Right lobe of liver (tissue), 6 donors: ENCODE results near the gene SCAMP4. TPM values are rescaled to one million over a fixed set of nuclear protein-coding genes. Genes with fewer than 3 reads are reported as not detected.
A peak's percentile ranks its signal among the peaks of the same experiment; 100 is the strongest.

Experiments
- ATAC-seq, 4 donors: fragments of 200-7000 bp; cut with Tn5 transposase; one replicate each; pipeline ENCODE4 v1.9.1; 2020; ENCODE audit warnings: mild to moderate bottlenecking in 4 of 4, moderate library complexity in 4 of 4
- DNase-seq, 3 donors: peaks; one replicate each; pipeline ENCODE4 v3.0.0-alpha.2; 2020
- H3K27ac ChIP-seq, 3 donors: fragments of 200-600 bp; one replicate each; pipeline ENCODE4 v1.8.0; 2022
- H3K27me3 ChIP-seq, 2 donors: fragments of 200-600 bp; one replicate each; pipeline ENCODE4 v1.8.0; 2022
- H3K36me3 ChIP-seq, 4 donors: fragments of 200-600 bp; sonication (generic) in 1 of 4; one replicate each; pipeline versions ENCODE4 v1.5.1 to v1.8.0; 2017 to 2022; ENCODE audit warnings: control low read depth in 1 of 4
- H3K4me1 ChIP-seq, 4 donors: fragments of 200-600 bp; sonication (generic) in 1 of 4; one replicate each; pipeline versions ENCODE4 v1.5.1 to v1.8.0; 2017 to 2022; ENCODE audit warnings: control low read depth in 1 of 4
- H3K4me3 ChIP-seq, 3 donors: fragments of 200-600 bp; one replicate each; pipeline ENCODE4 v1.8.0; 2022
- H3K9me3 ChIP-seq, 4 donors: fragments of 200-600 bp; sonication (generic) in 1 of 4; one replicate each; pipeline versions ENCODE4 v1.5.1 to v1.8.0; 2017 to 2022; ENCODE audit warnings: control low read depth in 1 of 4
- POLR2A ChIP-seq: fragments of 450-650 bp; IDR thresholded peaks from one replicate; pipeline ENCODE4 v1.6.1; 2017; ENCODE audit warnings: antibody characterized with exemption, mild to moderate bottlenecking
- WGBS: methylation state at CpG from one replicate; pipeline ENCODE4 v1.1.6; 2018; ENCODE audit warnings: low coverage, low lambda C conversion rate; ENCODE audit not compliant: insufficient coverage; ENCODE audit errors: missing lambda C conversion rate; 5-methylcytosine and 5-hydroxymethylcytosine counted together
- intact Hi-C, 2 donors: fragments of 100-400 bp; cut with DNase I; formaldehyde crosslinking; loops; one replicate each; pipeline versions ENCODE4 v1.11.2 to v1.14.1; 2022
- total RNA-seq, 6 experiments: library from RNA; depleted of rRNA in 2 of 6; stranded (reverse); fragments of >200 nt in 2 of 6; fragmentation: NEBNext Ultra II Directional in 3 of 6; extraction: Animal tissue kit (Norgen Biotek cat#: 25700) in 3 of 6; gene quantifications; one replicate each; pipeline versions ENCODE4 v1.1.0 to v1.2.4, GENCODE V29; 2016 to 2023
- TF ChIP-seq, protein P1 (sequence below), 4 donors: fragments of 200-600 bp in 3 of 4; fragments of 450-650 bp in 1 of 4; IDR thresholded peaks; one replicate each; pipeline versions ENCODE4 v1.5.1 to v1.8.0; 2016 to 2022; ENCODE audit warnings: antibody characterized with exemption in 4 of 4, mild to moderate bottlenecking in 2 of 4
- donor health status: DM: no; HTN: yes; CAD: no.
- donor health status: DM: no; HTN: no; CAD: no.
- donor health status: DM: no; HTN: no; CAD: no.
- donor health status: DM: no; HTN: yes; CAD: no.
- donor health status: DM: no; HTN: yes; CAD: no.

Gene SCAMP4
- total RNA-seq, 6 experiments from 2014 or later: 22.1 to 60.6 (median 24.4) TPM

DNA sequence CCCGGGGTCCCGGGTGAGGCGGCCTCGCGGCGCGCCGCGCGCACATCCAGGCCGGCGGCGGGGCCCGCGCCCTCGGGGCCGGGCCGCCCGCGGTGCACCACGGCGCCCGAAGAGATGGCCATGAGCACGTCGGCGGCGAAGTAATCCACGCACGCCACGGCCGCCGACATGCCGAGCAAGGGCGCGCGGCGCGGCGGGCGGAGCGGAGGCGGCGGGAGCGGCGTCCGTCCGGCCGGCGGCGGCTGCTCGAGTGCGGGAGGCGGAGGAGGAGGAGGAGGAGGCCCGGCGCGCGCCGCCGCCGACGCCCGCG, 41.9 kb upstream of the SCAMP4 start, which contains the start of gene KLF16:
Gene KLF16, minus strand, starts transcription at position 252 of the 310 bp plus-strand sequence. Its CDS starts 82 bp downstream, at position 170.
- DNase-seq (no peak), ATAC-seq (no peak)
- Histone ChIP-seq H3K36me3 (no peaks in the 10 kb centered on the region), H3K4me3 (peak within 1 kb of the TSS; percentile 83 to 88 (median 86)), H3K27me3 (no peaks in the 10 kb centered on the region), H3K9me3 (no peaks in the 10 kb centered on the region), H3K27ac (peak within 1 kb of the TSS; percentile 75 to 89 (median 88)), H3K4me1 (peaks cover 0 to 43% (median 18%) of the 10 kb centered on the region in 4 donors)
- TF ChIP-seq POLR2A: peak; percentile 83
- TF ChIP-seq, protein P1, sequence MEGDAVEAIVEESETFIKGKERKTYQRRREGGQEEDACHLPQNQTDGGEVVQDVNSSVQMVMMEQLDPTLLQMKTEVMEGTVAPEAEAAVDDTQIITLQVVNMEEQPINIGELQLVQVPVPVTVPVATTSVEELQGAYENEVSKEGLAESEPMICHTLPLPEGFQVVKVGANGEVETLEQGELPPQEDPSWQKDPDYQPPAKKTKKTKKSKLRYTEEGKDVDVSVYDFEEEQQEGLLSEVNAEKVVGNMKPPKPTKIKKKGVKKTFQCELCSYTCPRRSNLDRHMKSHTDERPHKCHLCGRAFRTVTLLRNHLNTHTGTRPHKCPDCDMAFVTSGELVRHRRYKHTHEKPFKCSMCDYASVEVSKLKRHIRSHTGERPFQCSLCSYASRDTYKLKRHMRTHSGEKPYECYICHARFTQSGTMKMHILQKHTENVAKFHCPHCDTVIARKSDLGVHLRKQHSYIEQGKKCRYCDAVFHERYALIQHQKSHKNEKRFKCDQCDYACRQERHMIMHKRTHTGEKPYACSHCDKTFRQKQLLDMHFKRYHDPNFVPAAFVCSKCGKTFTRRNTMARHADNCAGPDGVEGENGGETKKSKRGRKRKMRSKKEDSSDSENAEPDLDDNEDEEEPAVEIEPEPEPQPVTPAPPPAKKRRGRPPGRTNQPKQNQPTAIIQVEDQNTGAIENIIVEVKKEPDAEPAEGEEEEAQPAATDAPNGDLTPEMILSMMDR (IDR thresholded peaks at IDR 0.05): no peak
- intact Hi-C loops: no loop called here
- WGBS: no CpG with 5 or more reads among the region's 63 CpGs

DNA sequence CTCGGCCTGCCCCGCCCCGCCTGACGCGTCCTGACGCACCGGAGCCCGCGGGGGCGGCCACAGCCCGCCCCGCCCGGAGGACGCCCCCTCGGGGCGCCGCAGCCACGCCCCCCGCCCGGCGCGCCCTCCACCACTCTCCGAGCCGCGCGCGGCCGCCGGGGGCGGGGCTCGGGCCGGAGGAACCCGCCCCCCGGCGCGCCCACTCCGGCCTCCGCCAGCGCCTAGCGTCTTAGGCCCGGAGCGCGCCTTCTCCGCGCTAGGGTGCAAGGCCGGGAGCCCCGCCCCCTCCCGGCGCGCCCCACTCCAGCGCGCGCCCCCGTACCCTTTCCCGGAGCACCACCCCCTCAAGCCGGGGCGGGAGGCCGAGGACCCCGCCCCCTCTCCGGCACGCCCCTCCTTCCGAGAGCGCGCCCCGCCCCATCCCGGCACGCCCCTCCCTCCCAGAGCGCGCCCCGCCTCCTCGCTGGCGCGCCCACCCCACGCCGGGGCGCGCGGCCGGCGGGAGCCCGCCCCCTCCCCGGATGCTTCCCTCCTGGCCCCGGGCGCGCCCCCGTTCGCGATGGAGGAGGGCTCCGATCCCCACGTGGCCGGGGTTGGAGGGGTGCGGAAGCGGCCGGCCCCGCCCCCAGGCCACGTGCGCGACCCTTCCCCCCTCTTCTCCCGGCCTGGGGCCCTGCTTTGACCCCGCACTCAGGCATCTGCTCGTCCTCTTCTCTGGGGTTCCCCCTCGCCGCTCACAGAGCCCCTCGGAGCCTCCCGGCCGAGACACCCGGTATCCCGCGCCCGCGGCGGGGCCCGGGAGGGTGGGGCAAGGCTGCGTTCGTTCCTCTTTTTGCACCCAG, 41.3 kb upstream of the SCAMP4 start:
- Histone ChIP-seq H3K4me3 (peak overlapping the region; percentile 83 to 88 (median 86)), H3K36me3 (no peaks in the 10 kb centered on the region), H3K27me3 (no peaks in the 10 kb centered on the region), H3K27ac (peak overlapping the region; percentile 75 to 89 (median 88)), H3K9me3 (no peaks in the 10 kb centered on the region), H3K4me1 (peaks cover 0 to 43% (median 15%) of the 10 kb centered on the region in 4 donors)
- intact Hi-C loops: no loop called here
- 0% methylated on average over 4 of the region's 115 CpGs for WGBS
- TF ChIP-seq, protein P1 (IDR thresholded peaks at IDR 0.05): no peak
- TF ChIP-seq POLR2A: peak; percentile 40
- peak; percentile 95 to 97 (median 96) for DNase-seq
- peak; percentile 70 to 83 (median 78) for ATAC-seq

DNA sequence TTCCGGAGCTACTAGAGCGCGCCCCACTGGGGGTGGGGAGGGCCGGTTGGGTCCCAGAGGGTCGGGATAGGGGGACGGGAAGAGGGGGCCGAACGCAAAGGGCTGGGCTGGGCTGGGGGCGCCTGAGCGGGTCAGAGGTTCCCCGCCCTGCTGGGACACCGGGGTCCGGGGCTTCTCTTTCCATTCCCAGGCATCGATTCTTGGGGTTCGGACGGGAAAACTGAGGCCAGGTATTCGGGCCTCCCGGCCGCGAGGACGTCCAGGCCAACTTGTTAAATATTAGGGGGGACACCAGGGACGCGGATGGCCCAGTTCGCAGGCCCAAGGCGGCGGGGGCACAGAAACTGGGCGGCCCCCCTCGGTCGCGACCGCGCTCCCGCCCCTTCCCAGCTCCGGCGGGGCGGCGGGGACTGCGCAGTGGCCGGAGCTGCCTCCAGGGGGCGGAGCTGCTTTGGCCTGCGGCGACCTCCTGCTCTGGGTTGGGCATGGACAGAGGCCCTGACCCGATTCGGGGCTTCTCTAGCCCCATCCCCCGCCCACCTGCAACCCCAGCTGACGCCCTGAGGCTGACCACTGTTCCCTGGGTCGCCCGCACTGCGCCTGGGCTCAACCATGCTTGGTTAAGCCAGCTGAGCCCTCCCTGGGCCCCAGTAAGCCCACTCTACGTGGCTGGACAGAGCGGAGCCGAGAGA, 40.6 kb upstream of the SCAMP4 start:
- Histone ChIP-seq H3K9me3 (no peaks in the 10 kb centered on the region), H3K4me3 (peak overlapping the region; percentile 83 to 88 (median 86)), H3K27me3 (no peaks in the 10 kb centered on the region), H3K4me1 (peaks cover 0 to 46% (median 12%) of the 10 kb centered on the region in 4 donors), H3K27ac (peak overlapping the region; percentile 75 to 89 (median 88)), H3K36me3 (no peaks in the 10 kb centered on the region)
- intact Hi-C loops: no loop called here
- ATAC-seq: peak; percentile 52 to 63 (median 60)
- 0% methylated on average over 2 of the region's 52 CpGs for WGBS
- no peak for TF ChIP-seq POLR2A
- TF ChIP-seq, protein P1 (IDR thresholded peaks at IDR 0.05): peak; percentile 80 to 88 (median 82)
- peak; percentile 85 to 87 (median 85) for DNase-seq

DNA sequence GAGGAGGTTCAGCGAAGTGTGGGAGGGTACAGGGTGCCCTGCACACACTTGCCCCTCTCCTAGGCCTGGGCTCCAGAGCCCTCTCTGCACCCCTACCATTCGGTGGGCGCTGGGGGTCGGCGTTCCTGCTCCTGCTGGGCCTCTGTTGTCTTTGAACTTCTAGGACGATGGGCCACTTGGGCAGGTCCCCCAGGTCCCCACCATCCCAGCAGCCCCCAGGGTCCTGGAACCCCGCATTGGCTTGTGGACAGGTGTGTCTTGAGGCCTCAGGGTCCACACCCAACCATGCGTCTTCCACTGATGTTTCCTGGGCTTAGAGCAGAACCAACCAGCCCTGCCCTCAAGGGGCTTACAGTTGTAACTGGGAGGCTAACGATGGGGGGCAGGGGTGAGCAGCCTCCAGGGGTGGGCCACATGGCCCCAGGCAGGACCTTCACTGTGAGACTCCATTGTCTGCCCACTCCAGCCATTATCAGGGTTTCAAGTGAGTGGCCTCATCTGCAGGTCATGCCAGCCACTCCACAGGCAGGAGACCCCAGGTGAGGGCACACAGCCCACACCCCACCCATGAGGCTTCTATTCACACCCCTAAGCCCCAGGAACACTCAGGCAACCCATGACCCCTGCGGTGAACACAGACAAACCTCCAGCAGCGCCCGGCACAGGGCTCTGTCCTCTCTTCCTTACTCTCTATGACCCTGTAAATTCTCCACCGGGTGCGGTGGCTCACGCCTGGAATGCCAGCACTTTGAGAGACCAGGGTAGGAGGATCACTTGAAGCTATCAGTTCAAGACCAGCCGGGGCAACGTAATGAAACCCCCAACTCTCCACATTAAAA, 39.8 kb upstream of the SCAMP4 start:
- peak overlapping the region; percentile 83 to 88 (median 86) for H3K4me3 ChIP-seq
- peak overlapping the region; percentile 75 to 89 (median 88) for H3K27ac ChIP-seq
- DNase-seq (peak in 1 of 3 donors; percentile 29), ATAC-seq (no peak)
- intact Hi-C loops: no loop called here
- WGBS: 75% methylated on average over 3 of the region's 17 CpGs
- no peaks in the 10 kb centered on the region for H3K9me3 ChIP-seq
- peaks cover 0 to 43% (median 11%) of the 10 kb centered on the region in 4 donors for H3K4me1 ChIP-seq
- no peaks in the 10 kb centered on the region for H3K27me3 ChIP-seq
- no peak for TF ChIP-seq POLR2A
- TF ChIP-seq, protein P1 (IDR thresholded peaks at IDR 0.05): no peak
- H3K36me3 ChIP-seq: no peaks in the 10 kb centered on the region
